CD8-positive, alpha-beta memory T cell (primary cell): ENCODE results near the gene CLEC2D. TPM values are rescaled to one million over a fixed set of nuclear protein-coding genes. Genes with fewer than 3 reads are reported as not detected.
A peak's percentile ranks its signal among the peaks of the same experiment; 100 is the strongest.

ENCODE experiments used
- CTCF ChIA-PET: fragments of 350-600 bp; sonication (Branson Sonifier 250); formaldehyde crosslinking; loops from one replicate; lab custom pipeline; 2021; ENCODE audit warnings: antibody characterized with exemption; lab: Charles Lee
- POLR2A ChIA-PET: fragments of 350-600 bp; sonication (Branson Sonifier 250); formaldehyde crosslinking; loops from one replicate; lab custom pipeline; 2021; ENCODE audit warnings: antibody characterized with exemption; lab: Charles Lee
- DNase-seq, 5 donors: peaks; one replicate each; pipeline versions ENCODE4 v3.0.0 to v3.0.0-alpha.2; 2020 to 2022; ENCODE audit warnings: mixed read lengths in 1 of 5
- H3K27ac ChIP-seq: one replicate; pipeline ENCODE4 v1.7.0; 2013; ENCODE audit warnings: low read depth, mild to moderate bottlenecking, low read length, moderate library complexity
- H3K27me3 ChIP-seq: 2 replicates; pipeline ENCODE4 v1.7.0; 2013; ENCODE audit warnings: low read length, mild to moderate bottlenecking; ENCODE audit not compliant: insufficient read depth, poor library complexity, severe bottlenecking
- H3K36me3 ChIP-seq: 2 replicates; pipeline ENCODE4 v1.7.0; 2013; ENCODE audit warnings: mild to moderate bottlenecking, low read length, moderate library complexity; ENCODE audit not compliant: insufficient read depth
- H3K4me1 ChIP-seq: 2 replicates; pipeline ENCODE4 v1.7.0; 2013; ENCODE audit warnings: mild to moderate bottlenecking, low read length, moderate library complexity; ENCODE audit not compliant: insufficient read depth
- H3K4me3 ChIP-seq: 2 replicates; pipeline ENCODE4 v1.7.0; 2013; ENCODE audit warnings: mild to moderate bottlenecking, low read length
- H3K9me3 ChIP-seq: 2 replicates; pipeline ENCODE4 v1.7.0; 2013; ENCODE audit warnings: mild to moderate bottlenecking, low read length
- H3K27ac Mint-ChIP-seq, 8 donors: one replicate each; pipeline ENCODE4 v1.8.0; 2020 to 2021; ENCODE audit warnings: mixed read lengths in 8 of 8, mild to moderate bottlenecking in 6 of 8, inconsistent platforms in 3 of 8, moderate library complexity in 3 of 8
- H3K27me3 Mint-ChIP-seq, 2 donors: one replicate each; pipeline ENCODE4 v1.8.0; 2020 to 2021; ENCODE audit warnings: mixed read lengths in 2 of 2, mild to moderate bottlenecking in 1 of 2, moderate library complexity in 1 of 2
- H3K36me3 Mint-ChIP-seq, 3 donors: one replicate each; pipeline ENCODE4 v1.8.0; 2020 to 2021; ENCODE audit warnings: mixed read lengths in 3 of 3, inconsistent platforms in 1 of 3, mild to moderate bottlenecking in 1 of 3
- H3K4me1 Mint-ChIP-seq, 3 donors: one replicate each; pipeline ENCODE4 v1.8.0; 2020 to 2021; ENCODE audit warnings: mixed read lengths in 3 of 3, inconsistent platforms in 1 of 3, mild to moderate bottlenecking in 1 of 3
- H3K4me3 Mint-ChIP-seq, 7 donors: one replicate each; pipeline ENCODE4 v1.8.0; 2020 to 2021; ENCODE audit warnings: mixed read lengths in 7 of 7, mild to moderate bottlenecking in 6 of 7, moderate library complexity in 4 of 7, inconsistent platforms in 2 of 7
- H3K9me3 Mint-ChIP-seq, 5 donors: one replicate each; pipeline ENCODE4 v1.8.0; 2020 to 2022; ENCODE audit warnings: mixed read lengths in 5 of 5, mild to moderate bottlenecking in 3 of 5, moderate library complexity in 2 of 5, inconsistent platforms in 1 of 5
- polyA plus RNA-seq: library from polyadenylated mRNA; unstranded; fragments of 300-500 nt; fragmentation: Illumina TruSeq; gene quantifications from one replicate; pipeline ENCODE4 v1.2.3, GENCODE V29; 2021
- total RNA-seq, 2 experiments: library from RNA; stranded (reverse); gene quantifications; one replicate each; pipeline ENCODE4 v1.2.3, GENCODE V29; 2021

The CLEC2D gene
- total and polyA plus RNA-seq, 3 experiments from 2014 or later: 311 to 340 (median 320) TPM

DNA sequence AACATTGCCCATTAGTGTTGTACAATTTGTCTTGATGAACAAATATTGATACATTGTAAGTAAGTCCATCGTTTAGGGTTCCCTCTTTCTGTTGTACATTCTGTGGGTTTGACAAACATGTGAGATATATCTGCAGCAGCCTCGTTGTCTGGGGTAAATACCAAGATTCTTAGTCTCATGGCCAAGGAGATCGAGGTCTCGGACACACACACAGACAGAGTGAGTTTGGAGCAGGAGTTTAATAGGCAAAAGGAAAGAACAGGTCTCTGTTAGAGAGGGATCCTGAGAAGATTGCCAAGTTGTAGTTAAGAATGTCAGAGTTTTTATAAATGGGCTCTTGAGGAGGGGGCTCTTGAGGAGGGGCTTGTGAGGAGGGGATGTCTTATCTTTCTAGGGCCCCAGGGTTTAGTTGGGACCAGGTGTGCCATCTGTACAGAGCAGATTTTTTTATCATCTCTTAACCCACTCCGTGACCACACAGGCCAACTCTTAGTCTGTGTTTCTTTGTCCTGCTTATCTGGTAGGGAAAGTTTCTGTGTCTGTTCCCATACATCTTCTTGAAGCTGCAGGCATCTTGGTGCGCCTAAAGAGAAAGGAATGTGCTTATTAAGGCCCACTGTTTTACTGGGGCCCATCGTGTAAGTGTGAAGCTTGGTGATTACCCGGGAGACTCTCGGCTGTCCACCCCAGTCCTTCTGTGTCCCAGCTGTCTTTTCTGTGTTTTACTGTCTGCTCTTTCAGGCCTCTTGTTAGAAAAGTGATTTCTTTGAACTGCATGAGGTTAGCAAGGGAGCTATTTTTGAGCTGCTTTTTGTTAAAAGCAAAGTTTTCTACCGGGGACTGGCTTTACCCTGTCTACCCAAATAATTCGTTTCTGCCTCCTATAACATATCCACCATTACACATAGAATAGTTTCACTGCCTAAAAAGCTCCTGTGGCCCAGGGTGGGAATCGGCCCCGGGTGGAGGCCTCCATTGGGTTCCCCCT lies 22.4 kb upstream of the CLEC2D start:
- DNase-seq: no peak
- Histone ChIP-seq H3K36me3 (no peaks in the 10 kb centered on the region), H3K9me3 (no peaks in the 10 kb centered on the region), H3K4me1 (peaks cover 42% of the 10 kb centered on the region), H3K27me3 (no peaks in the 10 kb centered on the region), H3K27ac (peak overlapping the region; percentile 93), H3K4me3 (peak overlapping the region; percentile 92)
- H3K4me3 Mint-ChIP-seq: peak overlapping the region; percentile 85 to 99 (median 96)
- peaks cover 0 to 7% of the 10 kb centered on the region in 2 donors for H3K27me3 Mint-ChIP-seq
- H3K36me3 Mint-ChIP-seq: peaks cover 14 to 40% (median 36%) of the 10 kb centered on the region in 3 donors
- peaks cover 54 to 70% (median 70%) of the 10 kb centered on the region in 3 donors for H3K4me1 Mint-ChIP-seq
- ChIA-PET CTCF (interaction anchor here (0.6 to 3.2 kb wide), 17 partner anchors 9 to 111 kb away, joined by 3 to 20 read pairs (median 6); partner anchors contain the start of gene CLEC2D), POLR2A (interaction anchor here (0.6 to 3.0 kb wide), 22 partner anchors 8 to 114 kb away, joined by 3 to 44 read pairs (median 6); partner anchors contain the start of genes CD69 and CLEC2D)
- peaks cover 2 to 17% (median 11%) of the 10 kb centered on the region in 5 donors for H3K9me3 Mint-ChIP-seq
- peak overlapping the region; percentile 90 to 98 (median 96) for H3K27ac Mint-ChIP-seq

DNA sequence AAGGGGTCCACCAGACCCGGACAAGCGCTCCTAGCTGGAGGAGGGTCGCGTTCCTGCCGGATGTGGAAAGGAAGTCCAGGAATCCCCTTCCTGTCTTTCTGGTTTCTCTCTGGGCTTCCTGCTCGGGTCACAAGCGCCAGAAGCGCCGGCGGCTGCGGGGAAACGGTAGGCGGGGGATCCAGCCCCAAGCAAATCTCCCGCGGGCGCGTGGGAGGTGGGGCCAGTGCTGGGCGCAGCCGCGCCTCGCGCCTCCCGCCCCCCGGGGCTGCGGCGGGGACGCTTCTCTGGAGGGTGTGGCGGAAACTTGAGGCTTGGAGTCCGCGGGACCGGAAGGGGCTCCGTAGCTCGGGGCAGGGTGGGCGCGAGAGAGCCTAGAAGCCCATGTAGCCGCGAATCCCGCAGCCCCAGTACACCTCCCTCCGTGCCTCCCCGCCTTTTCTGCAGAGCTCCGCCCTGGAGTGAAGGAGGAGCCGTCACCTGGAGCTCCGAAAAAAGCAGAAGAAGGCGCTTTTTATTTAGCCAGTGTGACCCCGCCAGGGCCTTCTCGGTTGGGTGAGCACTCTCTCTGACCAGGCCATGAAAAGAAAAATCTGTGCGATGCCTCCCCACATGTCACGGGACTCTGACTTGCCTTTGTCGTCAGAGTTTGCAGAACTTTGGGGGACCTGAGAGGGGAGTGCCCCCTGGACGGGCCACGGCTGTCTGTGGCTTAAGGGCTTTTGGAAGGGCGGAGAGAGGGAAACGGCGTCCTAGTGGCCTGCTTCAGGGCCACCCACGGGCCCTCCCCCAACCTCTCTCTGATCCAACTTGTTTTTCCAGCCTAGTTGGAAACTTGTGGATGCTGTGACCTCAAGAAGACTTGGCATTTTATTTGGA lies 21.4 kb upstream of the CLEC2D start:
- Mint-ChIP-seq H3K4me3 (peak overlapping the region; percentile 85 to 99 (median 96)), H3K36me3 (peaks cover 14 to 38% (median 32%) of the 10 kb centered on the region in 3 donors), H3K27me3 (peaks cover 0 to 7% of the 10 kb centered on the region in 2 donors), H3K27ac (peak overlapping the region; percentile 90 to 99 (median 98)), H3K9me3 (peaks cover 2 to 17% (median 11%) of the 10 kb centered on the region in 5 donors), H3K4me1 (peaks cover 54 to 71% (median 69%) of the 10 kb centered on the region in 3 donors)
- H3K27ac ChIP-seq: peak overlapping the region; percentile 93
- POLR2A ChIA-PET: interaction anchor here (0.6 to 3.0 kb wide), 24 partner anchors 8 to 113 kb away, joined by 3 to 44 read pairs (median 6); partner anchors contain the start of genes CD69 and CLEC2D
- peak overlapping the region; percentile 92 for H3K4me3 ChIP-seq
- DNase-seq: peak; percentile 86 to 97 (median 95)
- H3K9me3 ChIP-seq: no peaks in the 10 kb centered on the region
- no peaks in the 10 kb centered on the region for H3K27me3 ChIP-seq
- CTCF ChIA-PET: interaction anchor here (0.7 to 3.2 kb wide), 19 partner anchors 8 to 199 kb away, joined by 3 to 20 read pairs (median 5); partner anchors contain the start of gene CLEC2D
- H3K36me3 ChIP-seq: no peaks in the 10 kb centered on the region
- peaks cover 50% of the 10 kb centered on the region for H3K4me1 ChIP-seq

DNA sequence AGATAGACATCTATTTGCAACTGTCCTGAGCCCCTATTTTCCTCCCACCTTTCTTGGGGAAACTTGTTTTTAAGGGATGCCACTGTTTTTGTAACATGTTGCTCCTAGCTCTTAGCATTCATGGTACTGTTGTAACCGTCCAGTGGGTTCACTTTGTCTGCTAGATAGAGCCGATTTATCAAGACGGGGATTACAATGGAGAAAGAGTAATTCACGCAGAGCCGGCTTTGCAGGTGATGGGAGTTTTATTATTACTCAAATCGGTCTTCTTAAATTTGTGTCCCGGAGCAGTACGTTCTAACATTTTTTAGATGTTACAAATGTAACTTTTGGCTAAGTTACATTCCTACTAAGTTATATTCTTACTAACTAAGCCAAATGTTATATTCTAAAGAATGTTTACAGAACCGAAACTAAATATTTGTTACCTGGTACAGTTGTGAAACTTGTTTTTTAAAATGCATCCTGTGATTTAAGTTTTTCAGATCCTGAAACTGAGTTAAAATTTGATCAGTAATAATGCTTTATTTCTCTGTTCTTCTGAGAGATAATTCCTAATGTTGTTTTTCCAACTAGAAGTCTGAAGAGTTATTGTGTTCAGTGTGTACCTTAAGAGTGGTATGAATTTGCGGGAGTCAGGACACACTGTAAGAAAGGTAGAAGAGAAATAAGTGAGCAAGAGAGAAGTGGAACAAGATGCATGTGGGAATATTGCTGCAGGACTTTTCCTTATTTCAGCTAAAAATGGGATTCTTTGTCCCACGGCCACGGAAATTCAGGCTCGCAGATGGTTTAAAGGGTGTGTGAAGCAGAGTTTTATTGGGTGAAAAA lies 20.6 kb upstream of the CLEC2D start:
- Mint-ChIP-seq H3K4me1 (peaks cover 54 to 71% (median 69%) of the 10 kb centered on the region in 3 donors), H3K27ac (peak overlapping the region; percentile 90 to 99 (median 98)), H3K9me3 (peaks cover 0 to 17% (median 11%) of the 10 kb centered on the region in 5 donors), H3K27me3 (peaks cover 0 to 7% of the 10 kb centered on the region in 2 donors), H3K4me3 (peak overlapping the region; percentile 85 to 99 (median 96)), H3K36me3 (peaks cover 21 to 47% (median 31%) of the 10 kb centered on the region in 3 donors)
- Histone ChIP-seq H3K4me1 (peaks cover 53% of the 10 kb centered on the region), H3K27ac (peak overlapping the region; percentile 93), H3K36me3 (peaks cover 3% of the 10 kb centered on the region), H3K4me3 (peak overlapping the region; percentile 92), H3K27me3 (no peaks in the 10 kb centered on the region), H3K9me3 (no peaks in the 10 kb centered on the region)
- no peak for DNase-seq
- ChIA-PET POLR2A (interaction anchor here (0.6 to 3.0 kb wide), 18 partner anchors 7 to 112 kb away, joined by 3 to 44 read pairs (median 7); partner anchors contain the start of genes CD69 and CLEC2D), CTCF (interaction anchor here (0.6 to 3.2 kb wide), 15 partner anchors 7 to 200 kb away, joined by 3 to 20 read pairs (median 6); partner anchors contain the start of gene CLEC2D)

DNA sequence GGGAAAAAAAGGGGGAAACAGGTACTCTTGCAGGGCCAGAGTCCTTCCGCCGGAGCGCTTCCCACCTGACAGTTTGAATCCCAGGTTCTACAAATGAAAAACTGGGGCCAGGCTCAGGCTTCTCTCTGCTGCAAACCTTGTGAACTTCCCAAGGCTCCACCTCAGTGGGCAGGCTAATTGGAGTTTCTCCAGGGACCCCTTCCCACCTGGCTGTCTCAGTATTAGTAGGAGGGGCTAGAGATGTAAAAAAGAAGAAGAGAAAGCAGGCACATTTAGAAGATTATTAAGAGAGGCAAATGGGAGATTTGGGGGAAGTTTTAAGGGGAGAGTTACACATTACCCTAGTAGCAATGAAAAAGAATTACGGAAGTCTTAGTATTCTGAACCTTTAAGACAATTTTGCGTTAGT lies 20.0 kb upstream of the CLEC2D start:
- Mint-ChIP-seq H3K9me3 (peaks cover 0 to 15% (median 9%) of the 10 kb centered on the region in 5 donors), H3K27me3 (peaks cover 0 to 7% of the 10 kb centered on the region in 2 donors), H3K4me3 (peak overlapping the region; percentile 85 to 99 (median 96)), H3K36me3 (peaks cover 25 to 52% (median 34%) of the 10 kb centered on the region in 3 donors), H3K27ac (peak overlapping the region; percentile 90 to 99 (median 98)), H3K4me1 (peaks cover 55 to 71% (median 69%) of the 10 kb centered on the region in 3 donors)
- peak overlapping the region; percentile 93 for H3K27ac ChIP-seq
- peaks cover 55% of the 10 kb centered on the region for H3K4me1 ChIP-seq
- H3K27me3 ChIP-seq: no peaks in the 10 kb centered on the region
- ChIA-PET POLR2A (interaction anchor here (0.6 to 3.0 kb wide), 3 partner anchors 20 to 109 kb away, joined by 3 to 44 read pairs (median 12); partner anchors contain the start of gene CLEC2D), CTCF (interaction anchor here (1.4 kb wide), 1 partner anchor 58 kb away, joined by 4 read pairs; no protein-coding TSS in a partner anchor)
- peak overlapping the region; percentile 92 for H3K4me3 ChIP-seq
- no peaks in the 10 kb centered on the region for H3K9me3 ChIP-seq
- peak in 1 of 5 donors; percentile 46 for DNase-seq
- peaks cover 9% of the 10 kb centered on the region for H3K36me3 ChIP-seq

DNA sequence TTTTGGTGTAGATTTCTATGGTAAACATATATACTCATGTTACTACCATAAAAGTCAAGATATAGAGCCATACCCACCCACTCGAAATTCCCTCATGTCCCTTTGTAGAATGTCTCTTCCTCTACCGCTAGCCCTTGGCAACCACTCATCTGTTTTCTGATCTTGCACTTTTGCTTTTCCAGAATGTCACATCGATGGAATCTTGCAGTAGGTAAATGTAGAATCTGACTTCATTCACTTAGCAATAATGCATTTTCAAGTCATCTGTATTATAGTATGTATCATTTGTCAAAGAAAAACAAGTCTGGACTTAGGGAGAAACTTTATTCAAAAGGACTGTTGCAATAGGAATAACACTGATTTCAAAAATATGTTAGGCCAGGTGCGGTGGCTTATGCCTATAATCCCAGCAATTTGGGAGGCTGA lies 19.3 kb upstream of the CLEC2D start:
- Histone ChIP-seq H3K27ac (peak overlapping the region; percentile 93), H3K9me3 (no peaks in the 10 kb centered on the region), H3K4me3 (peak overlapping the region; percentile 92), H3K27me3 (no peaks in the 10 kb centered on the region), H3K4me1 (peaks cover 58% of the 10 kb centered on the region), H3K36me3 (peaks cover 15% of the 10 kb centered on the region)
- peak overlapping the region; percentile 89 to 99 (median 98) for H3K27ac Mint-ChIP-seq
- H3K36me3 Mint-ChIP-seq: peaks cover 31 to 58% (median 39%) of the 10 kb centered on the region in 3 donors
- H3K4me1 Mint-ChIP-seq: peaks cover 56 to 71% (median 69%) of the 10 kb centered on the region in 3 donors
- ChIA-PET CTCF (interaction anchor here (1.2 to 1.4 kb wide), 2 partner anchors 49 to 58 kb away, joined by 3 to 4 read pairs; no protein-coding TSS in a partner anchor), POLR2A (interaction anchor here (0.7 to 1.7 kb wide), 5 partner anchors 16 to 109 kb away, joined by 3 to 15 read pairs (median 7); partner anchors contain the start of gene CLEC2D)
- peaks cover 0 to 11% (median 5%) of the 10 kb centered on the region in 5 donors for H3K9me3 Mint-ChIP-seq
- peaks cover 0 to 7% of the 10 kb centered on the region in 2 donors for H3K27me3 Mint-ChIP-seq
- peak overlapping the region; percentile 85 to 99 (median 96) for H3K4me3 Mint-ChIP-seq
- DNase-seq: no peak

DNA sequence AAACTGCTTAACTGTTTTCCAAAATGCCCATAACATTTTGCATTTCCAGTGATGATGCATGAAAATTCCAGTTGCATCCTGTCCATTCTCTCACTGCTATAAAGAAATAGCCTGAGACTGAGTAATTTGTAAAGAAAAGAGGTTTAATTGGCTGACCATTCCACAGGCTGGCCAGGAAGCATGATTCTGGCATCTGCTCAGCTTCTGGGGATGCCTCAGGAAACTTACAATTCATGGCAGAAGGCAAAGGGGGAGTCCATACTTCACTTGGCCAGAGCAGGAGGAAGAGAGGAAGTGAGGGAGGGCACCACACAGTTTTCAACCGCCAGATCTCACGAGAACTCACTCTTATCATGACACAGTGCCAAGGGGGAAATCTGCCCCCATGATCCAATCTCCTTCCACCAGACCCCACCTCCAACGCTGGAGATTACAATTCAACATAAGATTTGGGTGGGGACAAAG lies 18.2 kb upstream of the CLEC2D start:
- H3K27ac Mint-ChIP-seq: peak overlapping the region; percentile 89 to 99 (median 98)
- Histone ChIP-seq H3K4me3 (peak overlapping the region; percentile 56), H3K4me1 (peaks cover 66% of the 10 kb centered on the region), H3K27me3 (no peaks in the 10 kb centered on the region), H3K9me3 (no peaks in the 10 kb centered on the region), H3K27ac (peak overlapping the region; percentile 27), H3K36me3 (peaks cover 26% of the 10 kb centered on the region)
- peak in 3 of 5 donors; percentile 34 to 63 (median 56) for DNase-seq
- H3K4me1 Mint-ChIP-seq: peaks cover 61 to 71% (median 69%) of the 10 kb centered on the region in 3 donors
- ChIA-PET POLR2A (interaction anchor here (0.7 to 1.7 kb wide), 8 partner anchors 9 to 704 kb away, joined by 3 to 15 read pairs (median 3); partner anchors contain the start of gene CLEC2D), CTCF (interaction anchor here (0.9 to 1.2 kb wide), 3 partner anchors 11 to 51 kb away, joined by 3 to 6 read pairs (median 3); no protein-coding TSS in a partner anchor)
- H3K27me3 Mint-ChIP-seq: peaks cover 0 to 7% of the 10 kb centered on the region in 2 donors
- H3K4me3 Mint-ChIP-seq: peak overlapping the region; percentile 85 to 99 (median 96)
- peaks cover 0 to 9% (median 2%) of the 10 kb centered on the region in 5 donors for H3K9me3 Mint-ChIP-seq
- peaks cover 38 to 67% (median 47%) of the 10 kb centered on the region in 3 donors for H3K36me3 Mint-ChIP-seq
